Measurements from ENCODE around the gene ALK. TPM values are rescaled to one million over a fixed set of nuclear protein-coding genes. Genes with fewer than 3 reads are reported as not detected.

Gene ALK
- total RNA-seq, 4 donors from 2014 or later = 0.32 to 0.42 TPM; not detected in 2

- peaks cover 5% of the 10 kb centered on the region for H3K27me3 ChIP-seq
- H3K4me1 ChIP-seq = no peaks in the 10 kb centered on the region
- 44% methylated on average over 5 of the region's 5 CpGs for WGBS
- no peaks in the 10 kb centered on the region for H3K36me3 ChIP-seq
- no peak for DNase-seq (ENCODE audit: low spot score in 2 of 2)
- no peak overlapping the region for H3K4me3 ChIP-seq
- H3K9me3 ChIP-seq = peaks cover 2% of the 10 kb centered on the region
- TF ChIP-seq EP300 (IDR thresholded peaks at IDR 0.05) (no peak), POLR2A (IDR thresholded peaks at IDR 0.05) (no peak), POLR2AphosphoS5 (IDR thresholded peaks at IDR 0.05) (no peak)
- TF ChIP-seq, protein P1, sequence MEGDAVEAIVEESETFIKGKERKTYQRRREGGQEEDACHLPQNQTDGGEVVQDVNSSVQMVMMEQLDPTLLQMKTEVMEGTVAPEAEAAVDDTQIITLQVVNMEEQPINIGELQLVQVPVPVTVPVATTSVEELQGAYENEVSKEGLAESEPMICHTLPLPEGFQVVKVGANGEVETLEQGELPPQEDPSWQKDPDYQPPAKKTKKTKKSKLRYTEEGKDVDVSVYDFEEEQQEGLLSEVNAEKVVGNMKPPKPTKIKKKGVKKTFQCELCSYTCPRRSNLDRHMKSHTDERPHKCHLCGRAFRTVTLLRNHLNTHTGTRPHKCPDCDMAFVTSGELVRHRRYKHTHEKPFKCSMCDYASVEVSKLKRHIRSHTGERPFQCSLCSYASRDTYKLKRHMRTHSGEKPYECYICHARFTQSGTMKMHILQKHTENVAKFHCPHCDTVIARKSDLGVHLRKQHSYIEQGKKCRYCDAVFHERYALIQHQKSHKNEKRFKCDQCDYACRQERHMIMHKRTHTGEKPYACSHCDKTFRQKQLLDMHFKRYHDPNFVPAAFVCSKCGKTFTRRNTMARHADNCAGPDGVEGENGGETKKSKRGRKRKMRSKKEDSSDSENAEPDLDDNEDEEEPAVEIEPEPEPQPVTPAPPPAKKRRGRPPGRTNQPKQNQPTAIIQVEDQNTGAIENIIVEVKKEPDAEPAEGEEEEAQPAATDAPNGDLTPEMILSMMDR (IDR thresholded peaks at IDR 0.05) = no peak
- no peak overlapping the region for H3K27ac ChIP-seq
Measured at GRCh38 chr2:29940706-29941105, 19.3 kb upstream of the ALK start.

GRCh38 chr2:29936020-29936419 is 14.6 kb upstream of the ALK start:
- peaks cover 14% of the 10 kb centered on the region for H3K27me3 ChIP-seq
- DNase-seq (ENCODE audit: low spot score in 2 of 2) = no peak
- H3K4me1 ChIP-seq = no peaks in the 10 kb centered on the region
- H3K27ac ChIP-seq = no peak overlapping the region
- no peaks in the 10 kb centered on the region for H3K36me3 ChIP-seq
- WGBS = 63% methylated on average over 8 of the region's 8 CpGs
- TF ChIP-seq POLR2A (IDR thresholded peaks at IDR 0.05) = no peak
- TF ChIP-seq EP300 (IDR thresholded peaks at IDR 0.05) = no peak
- TF ChIP-seq POLR2AphosphoS5 (IDR thresholded peaks at IDR 0.05) = no peak
- TF ChIP-seq, protein P1 (IDR thresholded peaks at IDR 0.05) = no peak
- no peak overlapping the region for H3K4me3 ChIP-seq
- H3K9me3 ChIP-seq = no peaks in the 10 kb centered on the region

GRCh38 chr2:29931818-29932217 is 10.4 kb upstream of the ALK start:
- 31% methylated on average over 1 of the region's 1 CpG for WGBS
- no peak for DNase-seq (ENCODE audit: low spot score in 2 of 2)
- no peak overlapping the region for H3K27ac ChIP-seq

DNA sequence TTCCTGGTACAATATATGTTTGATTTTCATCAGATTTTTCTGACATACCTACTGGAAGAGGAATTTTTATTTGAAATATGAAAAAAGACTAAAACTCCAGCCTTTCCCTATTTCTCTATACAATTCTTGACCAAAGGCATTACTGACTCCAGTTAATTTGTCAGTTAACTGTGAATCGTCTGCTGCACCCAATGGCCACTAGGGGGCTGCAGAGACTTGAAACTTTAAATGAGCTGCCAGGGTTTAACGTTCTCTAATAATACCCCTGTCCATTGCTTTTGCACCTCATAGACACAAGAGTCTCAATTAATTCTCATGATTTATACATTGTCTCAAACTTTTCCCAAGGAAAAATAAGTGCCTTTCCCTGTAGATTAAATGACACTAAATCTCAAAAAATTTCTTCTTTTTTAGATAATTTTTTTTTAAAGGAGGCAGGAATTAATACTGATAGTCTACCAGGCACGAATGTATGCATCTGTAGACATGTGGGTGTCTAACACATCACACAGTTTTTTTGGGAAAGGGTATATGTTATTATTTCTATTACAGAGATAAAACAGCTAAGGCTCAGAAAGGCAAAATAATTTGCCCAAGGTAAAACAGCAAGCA is 1.8 kb upstream of the ALK start:
- Histone ChIP-seq H3K36me3 (no peaks in the 10 kb centered on the region), H3K27me3 (peaks cover 68% of the 10 kb centered on the region), H3K9me3 (no peaks in the 10 kb centered on the region), H3K4me3 (no peak overlapping the region), H3K4me1 (peaks cover 25% of the 10 kb centered on the region), H3K27ac (no peak overlapping the region)
- TF ChIP-seq EP300 (IDR thresholded peaks at IDR 0.05) (no peak), POLR2A (IDR thresholded peaks at IDR 0.05) (no peak)
- TF ChIP-seq, protein P1 (IDR thresholded peaks at IDR 0.05) = peak; percentile 73 to 88
- WGBS = 19% methylated on average over 3 of the region's 3 CpGs
- no peak for DNase-seq (ENCODE audit: low spot score in 2 of 2)

More at GRCh38 chr2:29931818-29932217, 10.4 kb upstream of the ALK start:
- H3K27me3 ChIP-seq = peaks cover 14% of the 10 kb centered on the region
- no peaks in the 10 kb centered on the region for H3K36me3 ChIP-seq
- H3K4me3 ChIP-seq = no peak overlapping the region
- no peaks in the 10 kb centered on the region for H3K9me3 ChIP-seq
- TF ChIP-seq POLR2A (IDR thresholded peaks at IDR 0.05) (no peak), POLR2AphosphoS5 (IDR thresholded peaks at IDR 0.05) (no peak), EP300 (IDR thresholded peaks at IDR 0.05) (no peak)
- TF ChIP-seq, protein P1 (IDR thresholded peaks at IDR 0.05) = no peak
- H3K4me1 ChIP-seq = no peaks in the 10 kb centered on the region

- no peak for DNase-seq (ENCODE audit: low spot score in 2 of 2)
- Histone ChIP-seq H3K9me3 (no peaks in the 10 kb centered on the region), H3K36me3 (no peaks in the 10 kb centered on the region), H3K4me1 (peaks cover 25% of the 10 kb centered on the region), H3K27me3 (peaks cover 74% of the 10 kb centered on the region), H3K27ac (no peak overlapping the region), H3K4me3 (no peak overlapping the region)
- 64% methylated on average over 4 of the region's 4 CpGs for WGBS
- TF ChIP-seq POLR2AphosphoS5 (IDR thresholded peaks at IDR 0.05) = no peak
- no peak for TF ChIP-seq EP300 (IDR thresholded peaks at IDR 0.05)
- TF ChIP-seq POLR2A (IDR thresholded peaks at IDR 0.05) = no peak
- TF ChIP-seq, protein P1 (IDR thresholded peaks at IDR 0.05) = no peak
Measured at GRCh38 chr2:29922605-29923004, 1.2 kb upstream of the ALK start.
